Upper lobe of right lung (tissue), 1 donor: ENCODE results near the gene SERTM2. TPM values are rescaled to one million over a fixed set of nuclear protein-coding genes. Genes with fewer than 3 reads are reported as not detected.

ENCODE experiments used
- ATAC-seq: fragments of 200-7000 bp; cut with Tn5 transposase; one replicate; pipeline ENCODE4 v1.9.1; 2020; ENCODE audit warnings: mild to moderate bottlenecking, moderate library complexity
- DNase-seq: peaks from one replicate; pipeline ENCODE4 v3.0.0-alpha.2; 2020
- H3K27ac ChIP-seq: fragments of 200-600 bp; one replicate; pipeline ENCODE4 v1.8.0; 2022
- H3K27me3 ChIP-seq: fragments of 200-600 bp; one replicate; pipeline ENCODE4 v1.8.0; 2022; ENCODE audit warnings: mild to moderate bottlenecking
- H3K36me3 ChIP-seq: fragments of 200-600 bp; one replicate; pipeline ENCODE4 v1.8.0; 2022
- H3K4me1 ChIP-seq: fragments of 200-600 bp; one replicate; pipeline ENCODE4 v1.8.0; 2022
- H3K4me3 ChIP-seq: fragments of 200-600 bp; one replicate; pipeline ENCODE4 v1.8.0; 2022; ENCODE audit warnings: mild to moderate bottlenecking
- H3K9me3 ChIP-seq: fragments of 200-600 bp; one replicate; pipeline ENCODE4 v1.8.0; 2022
- CTCF ChIP-seq: fragments of 200-600 bp; IDR thresholded peaks from one replicate; pipeline ENCODE4 v1.8.0; 2022; ENCODE audit warnings: antibody characterized with exemption
- intact Hi-C: fragments of 100-400 bp; cut with DNase I; formaldehyde crosslinking; loops from one replicate; pipeline ENCODE4 v1.11.0; 2022
- total RNA-seq: library from RNA; stranded (reverse); fragmentation: NEBNext Ultra II Directional; extraction: Animal tissue kit (Norgen Biotek cat#: 25700); gene quantifications from one replicate; pipeline ENCODE4 v1.2.1, GENCODE V29; 2021
- donor health status: DM: no; HTN: yes; CAD: no; lungs with severe emphysema.

Gene SERTM2
- total RNA-seq, 1 donor from 2014 or later: 1.6 TPM

DNA sequence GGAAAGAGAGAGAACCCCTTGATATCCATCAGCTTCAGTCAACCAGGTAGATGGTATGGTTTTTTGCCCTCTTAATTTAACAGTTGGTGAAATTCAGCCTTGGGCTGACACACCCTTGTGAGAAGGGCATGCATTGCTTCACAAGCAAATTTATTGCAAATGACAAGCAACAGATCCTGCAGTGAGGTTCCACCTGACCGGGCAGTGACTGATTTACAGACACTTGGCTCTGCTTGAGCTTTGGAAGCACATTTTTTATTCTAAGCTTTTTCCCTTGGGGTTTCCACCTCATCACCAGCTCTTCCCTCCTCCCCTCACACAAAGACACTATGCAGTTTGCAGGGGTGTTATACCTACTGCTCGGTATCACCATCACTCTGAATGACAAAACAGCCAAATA is 28.3 kb upstream of the SERTM2 start:
- Histone ChIP-seq H3K4me1 (no peaks in the 10 kb centered on the region), H3K27ac (no peak overlapping the region), H3K36me3 (no peaks in the 10 kb centered on the region), H3K4me3 (no peak overlapping the region), H3K27me3 (no peaks in the 10 kb centered on the region), H3K9me3 (no peaks in the 10 kb centered on the region)
- intact Hi-C loops: no loop called here
- DNase-seq (no peak), ATAC-seq (no peak)
- no peak for TF ChIP-seq CTCF

DNA sequence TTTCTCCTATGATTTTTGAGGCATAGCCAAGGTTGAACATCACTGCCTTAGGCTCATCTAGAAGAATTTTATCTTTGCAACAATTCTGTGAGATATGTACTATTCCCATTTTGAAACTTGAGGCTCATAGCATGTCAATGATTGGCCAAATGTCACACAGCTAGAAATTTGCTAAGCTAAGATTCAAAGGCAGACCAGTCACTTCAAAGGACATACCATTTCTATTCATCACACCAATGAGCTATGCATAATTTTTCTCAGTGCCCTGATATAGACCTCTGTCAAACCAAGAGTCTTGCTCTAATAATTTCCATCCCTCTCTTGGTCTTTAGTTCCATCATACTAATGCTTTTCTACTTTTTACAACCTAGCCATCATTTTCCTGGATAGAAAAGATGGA is 27.6 kb upstream of the SERTM2 start:
- Histone ChIP-seq H3K27me3 (no peaks in the 10 kb centered on the region), H3K27ac (no peak overlapping the region), H3K4me1 (no peaks in the 10 kb centered on the region), H3K4me3 (no peak overlapping the region), H3K36me3 (no peaks in the 10 kb centered on the region), H3K9me3 (no peaks in the 10 kb centered on the region)
- no peak for DNase-seq
- no peak for ATAC-seq
- TF ChIP-seq CTCF: no peak
- intact Hi-C loops: no loop called here

DNA sequence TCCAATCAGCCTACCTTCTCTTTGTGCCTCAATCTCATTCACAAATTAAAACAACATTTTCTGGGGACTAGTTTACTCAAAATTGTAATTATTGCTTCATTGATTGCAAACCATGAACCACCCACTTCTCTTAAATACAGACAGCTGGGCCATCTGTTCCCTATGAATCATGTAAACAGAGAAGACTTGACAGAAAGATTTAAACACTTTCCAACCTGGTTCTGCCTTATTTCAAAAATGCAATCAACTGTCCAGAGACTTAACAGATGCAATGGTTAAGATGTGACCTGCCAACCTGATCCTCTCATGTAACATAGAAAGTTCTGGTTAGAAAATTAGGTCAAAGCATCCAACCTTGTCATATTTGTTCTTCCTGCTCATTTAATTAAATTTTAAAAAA is 20.8 kb upstream of the SERTM2 start:
- H3K27ac ChIP-seq: no peak overlapping the region
- no peak overlapping the region for H3K4me3 ChIP-seq
- DNase-seq (no peak), ATAC-seq (no peak)
- TF ChIP-seq CTCF: no peak
- no peaks in the 10 kb centered on the region for H3K27me3 ChIP-seq
- H3K9me3 ChIP-seq: no peaks in the 10 kb centered on the region
- intact Hi-C loops: no loop called here
- H3K36me3 ChIP-seq: no peaks in the 10 kb centered on the region
- H3K4me1 ChIP-seq: no peaks in the 10 kb centered on the region

- TF ChIP-seq CTCF: no peak
- intact Hi-C loops: no loop called here
- Histone ChIP-seq H3K27me3 (no peaks in the 10 kb centered on the region), H3K27ac (no peak overlapping the region), H3K36me3 (no peaks in the 10 kb centered on the region), H3K4me3 (no peak overlapping the region), H3K4me1 (no peaks in the 10 kb centered on the region), H3K9me3 (no peaks in the 10 kb centered on the region)
- no peak for ATAC-seq
- no peak for DNase-seq
Measured at GRCh38 chrX:111492085-111492484, 19.4 kb upstream of the SERTM2 start.

DNA sequence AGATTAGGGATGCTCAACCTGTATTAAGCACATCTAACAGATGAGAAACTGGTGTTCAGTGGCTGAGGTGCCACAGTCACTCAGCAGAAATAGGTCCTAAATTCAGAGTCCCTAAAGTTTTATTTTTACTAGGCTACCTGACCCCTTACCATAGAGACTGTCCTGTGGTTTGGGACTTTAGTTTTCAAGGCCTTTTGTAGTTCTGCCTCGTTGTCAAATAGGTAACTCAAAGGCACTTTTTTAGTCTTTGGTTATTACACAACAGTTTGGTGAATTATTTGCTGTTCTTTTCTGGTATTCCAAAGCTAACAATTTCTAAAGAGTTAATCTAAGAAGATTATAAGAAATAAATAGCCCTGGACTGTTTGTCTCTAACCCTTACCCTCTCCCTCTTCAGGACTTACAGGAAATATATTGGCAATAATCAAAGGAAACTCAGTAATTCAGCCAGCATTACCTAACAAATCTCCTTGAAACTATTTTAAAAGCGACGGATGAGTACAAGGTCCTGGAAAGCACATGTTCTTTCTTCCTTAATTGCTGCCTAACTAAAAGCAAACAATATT is 12.8 kb upstream of the SERTM2 start:
- intact Hi-C loops: no loop called here
- no peaks in the 10 kb centered on the region for H3K4me1 ChIP-seq

More for the DNA sequence above, 12.8 kb upstream of the SERTM2 start:
- ATAC-seq (no peak), DNase-seq (no peak)
- Histone ChIP-seq H3K9me3 (no peaks in the 10 kb centered on the region), H3K4me3 (no peak overlapping the region), H3K36me3 (no peaks in the 10 kb centered on the region), H3K27ac (no peak overlapping the region), H3K27me3 (no peaks in the 10 kb centered on the region)
- no peak for TF ChIP-seq CTCF
